Lung (tissue), 12 donors: ENCODE measurements around the gene MRTFA. TPM values are rescaled to one million over a fixed set of nuclear protein-coding genes. Genes with fewer than 3 reads are reported as not detected.

Experiments used
- ATAC-seq: fragments of 200-7000 bp; cut with Tn5 transposase; one replicate; pipeline ENCODE4 v1.9.1; 2020; ENCODE audit warnings: moderate number of reproducible peaks; ENCODE audit not compliant: insufficient read depth, low FRiP score
- DNase-seq, 3 donors: peaks; one replicate each; pipeline ENCODE4 v3.0.0-alpha.2; 2013 to 2017
- H3K27ac ChIP-seq, 2 donors: one replicate each; pipeline ENCODE4 v1.5.1; 2013; ENCODE audit warnings: mild to moderate bottlenecking in 2 of 2, moderate library complexity in 2 of 2, control low read depth in 1 of 2, inconsistent platforms in 1 of 2, low read depth in 1 of 2, low read length in 1 of 2
- H3K27me3 ChIP-seq, 3 donors: one replicate each; pipeline ENCODE4 v1.5.1; 2013; ENCODE audit warnings: low read length in 2 of 3; ENCODE audit not compliant: control insufficient read depth in 3 of 3, insufficient read depth in 3 of 3
- H3K36me3 ChIP-seq, 4 donors: one replicate each; pipeline ENCODE4 v1.5.1; 2013; ENCODE audit warnings: low read length in 4 of 4, mild to moderate bottlenecking in 1 of 4, moderate library complexity in 1 of 4; ENCODE audit not compliant: control insufficient read depth in 4 of 4, insufficient read depth in 4 of 4
- H3K4me1 ChIP-seq, 5 donors: one replicate each; pipeline ENCODE4 v1.5.1; 2013; ENCODE audit warnings: low read length in 5 of 5, mild to moderate bottlenecking in 2 of 5, moderate library complexity in 1 of 5; ENCODE audit not compliant: control insufficient read depth in 5 of 5, insufficient read depth in 5 of 5
- H3K4me3 ChIP-seq: one replicate; pipeline ENCODE4 v1.5.1; 2013; ENCODE audit warnings: mild to moderate bottlenecking, control low read depth, moderate library complexity
- H3K9ac ChIP-seq, 2 donors: one replicate each; pipeline ENCODE4 v1.5.1; 2013; ENCODE audit warnings: low read length in 2 of 2, control low read depth in 1 of 2; ENCODE audit not compliant: insufficient read depth in 1 of 2
- H3K9me3 ChIP-seq, 4 donors: one replicate each; pipeline ENCODE4 v1.5.1; 2013; ENCODE audit warnings: low read length in 3 of 4, mild to moderate bottlenecking in 1 of 4, moderate library complexity in 1 of 4; ENCODE audit not compliant: control insufficient read depth in 4 of 4, insufficient read depth in 3 of 4
- CTCF ChIP-seq: IDR thresholded peaks from 2 replicates; pipeline ENCODE4 v1.5.1; 2012; ENCODE audit warnings: mild to moderate bottlenecking; ENCODE audit errors: control extremely low read depth, extremely low read depth
- WGBS, 2 donors: extraction: QIAGEN DNeasy Blood & Tissue Kit; methylation state at CpG; one replicate each; pipeline ENCODE4 v1.1.7; 2013; 5-methylcytosine and 5-hydroxymethylcytosine counted together
- polyA plus RNA-seq, 2 donors: library from polyadenylated mRNA; stranded (reverse); fragments of 200-250 nt; gene quantifications; one replicate each; pipeline ENCODE4 v1.2.1, GENCODE V29; 2013
- total RNA-seq, 2 donors: library from RNA; depleted of rRNA in 1 of 2; stranded (reverse); fragments of >200 nt in 1 of 2; gene quantifications; one replicate each; pipeline ENCODE4 v1.2.1, GENCODE V29; 2014 to 2021
- donor health status: control.
- donor health status: control.
- donor health status: Bipolar disorder and iron deficiency.
- donor health status: healthy.
- donor health status: DM: yes; HTN: yes; CAD: no.

MRTFA gene
- total and polyA plus RNA-seq, 4 donors = 26.3 to 64.0 (median 40.1) TPM

- DNase-seq = no peak
- TF ChIP-seq CTCF = no peak
- peaks cover 0 to 31% (median 21%) of the 10 kb centered on the region in 4 donors for H3K36me3 ChIP-seq
Observed at GRCh38 chr22:40432157-40432556, 204.4 kb downstream of the MRTFA start.

GRCh38 chr22:40430991-40431390, 205.5 kb downstream of the MRTFA start:
- 77 to 78% methylated on average over 4 of the region's 4 CpGs for WGBS, 2 donors
- TF ChIP-seq CTCF = no peak
- H3K9me3 ChIP-seq = peaks cover 0 to 2% (median 0%) of the 10 kb centered on the region in 4 donors
- peaks cover 0 to 39% (median 28%) of the 10 kb centered on the region in 4 donors for H3K36me3 ChIP-seq
- H3K27ac ChIP-seq = no peak overlapping the region
- H3K9ac ChIP-seq = no peak overlapping the region
- no peaks in the 10 kb centered on the region for H3K27me3 ChIP-seq
- H3K4me3 ChIP-seq = no peak overlapping the region
- peaks cover 0 to 9% (median 4%) of the 10 kb centered on the region in 5 donors for H3K4me1 ChIP-seq
- peak; percentile 37 to 74 (median 68) for DNase-seq
- no peak for ATAC-seq

More at GRCh38 chr22:40432157-40432556, 204.4 kb downstream of the MRTFA start:
- no peak overlapping the region for H3K27ac ChIP-seq
- H3K4me3 ChIP-seq = no peak overlapping the region
- peaks cover 0 to 19% (median 5%) of the 10 kb centered on the region in 5 donors for H3K4me1 ChIP-seq
- H3K9me3 ChIP-seq = peaks cover 0 to 2% (median 0%) of the 10 kb centered on the region in 4 donors
- 69 to 80% methylated on average over 5 of the region's 5 CpGs for WGBS, 2 donors
- ATAC-seq = no peak
- H3K9ac ChIP-seq = no peak overlapping the region
- H3K27me3 ChIP-seq = no peaks in the 10 kb centered on the region

GRCh38 chr22:40429481-40429880, 207.0 kb downstream of the MRTFA start:
- WGBS, 2 donors = 93 to 94% methylated on average over 4 of the region's 4 CpGs
- no peak overlapping the region for H3K4me3 ChIP-seq
- no peak for DNase-seq

More at GRCh38 chr22:40429481-40429880, 207.0 kb downstream of the MRTFA start:
- no peak for ATAC-seq
- Histone ChIP-seq H3K27me3 (no peaks in the 10 kb centered on the region), H3K4me1 (peaks cover 0 to 10% (median 3%) of the 10 kb centered on the region in 5 donors), H3K9me3 (peaks cover 0 to 2% (median 0%) of the 10 kb centered on the region in 4 donors), H3K27ac (no peak overlapping the region), H3K36me3 (peaks cover 0 to 53% (median 26%) of the 10 kb centered on the region in 4 donors), H3K9ac (no peak overlapping the region)
- no peak for TF ChIP-seq CTCF
